ENCODE data around the gene CALHM4.
"Not testable (repeated sequence)": the region's sequence is repeated elsewhere in the genome, so short reads cannot be mapped to it uniquely, and the experiment has no call there.

The CALHM4 gene

DNA sequence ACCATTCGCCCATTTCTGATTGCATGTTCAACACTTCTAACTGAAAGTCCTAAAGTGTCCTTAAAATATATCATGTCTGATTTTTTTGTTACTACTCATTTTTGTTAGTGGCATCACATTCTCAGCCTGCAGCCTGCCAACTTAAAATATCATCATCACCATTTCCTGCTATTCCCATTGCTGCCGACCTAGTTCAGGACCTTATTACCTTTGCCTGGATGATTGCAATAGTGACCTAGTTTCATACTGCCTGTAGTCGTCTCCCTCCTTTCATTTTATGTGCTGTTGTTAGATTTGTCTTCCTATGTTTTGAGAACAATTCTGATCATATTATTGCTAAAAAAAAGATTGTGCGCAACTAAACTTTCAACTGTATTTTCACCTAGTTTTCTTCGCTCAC lies 23.9 kb downstream of the CALHM4 start:
- DNase-seq (ENCODE audit: low read depth): no peak

GRCh38 chr6:116578335-116578734 lies 24.8 kb downstream of the CALHM4 start:
- no peak for DNase-seq (ENCODE audit: low read depth)

- no peak for DNase-seq (ENCODE audit: low read depth)
Observed at GRCh38 chr6:116579143-116579542, 25.6 kb downstream of the CALHM4 start.

GRCh38 chr6:116580198-116580597 lies 26.6 kb downstream of the CALHM4 start:
- DNase-seq (ENCODE audit: low read depth): no peak

DNA sequence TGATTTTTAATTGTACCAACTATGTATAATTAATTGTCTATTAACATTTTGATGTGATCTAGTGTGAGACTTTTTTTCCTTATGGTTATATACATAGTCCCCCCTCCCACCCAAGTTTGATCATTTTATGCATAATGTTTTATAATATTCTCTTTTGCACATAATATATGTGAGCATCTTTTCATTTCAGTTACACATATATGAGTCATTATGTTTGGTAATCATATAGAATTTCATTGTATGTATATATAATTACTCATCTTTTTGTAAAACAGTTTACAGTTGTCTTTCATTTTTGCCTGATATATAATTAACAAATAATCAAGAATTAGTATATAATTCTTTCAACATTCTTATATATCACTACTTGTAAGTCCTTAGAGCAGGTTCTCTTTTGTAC lies 32.7 kb downstream of the CALHM4 start:
- no peak for DNase-seq (ENCODE audit: low read depth)

GRCh38 chr6:116586738-116587137 lies 33.2 kb downstream of the CALHM4 start:
- no peak for DNase-seq (ENCODE audit: low read depth)

DNA sequence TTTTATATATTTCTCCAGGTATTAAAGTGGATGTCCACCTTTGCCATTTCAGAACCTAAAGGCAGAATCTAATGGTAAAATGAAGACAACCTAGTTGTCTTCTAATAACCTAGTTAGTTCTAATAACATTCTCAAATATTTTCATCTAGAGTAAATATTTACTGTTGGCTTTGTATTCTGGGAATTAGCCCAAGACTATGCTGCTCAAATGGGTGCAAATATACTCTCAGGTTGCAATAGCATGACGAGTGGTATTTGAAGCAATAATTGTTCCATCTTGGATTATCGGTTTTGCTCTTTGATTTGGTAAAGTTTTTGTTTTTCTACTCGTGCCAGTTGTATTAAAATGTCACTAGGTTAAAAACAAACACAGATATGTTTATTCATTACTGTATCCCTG lies 41.7 kb downstream of the CALHM4 start:
- DNase-seq (ENCODE audit: low read depth): no peak

DNA sequence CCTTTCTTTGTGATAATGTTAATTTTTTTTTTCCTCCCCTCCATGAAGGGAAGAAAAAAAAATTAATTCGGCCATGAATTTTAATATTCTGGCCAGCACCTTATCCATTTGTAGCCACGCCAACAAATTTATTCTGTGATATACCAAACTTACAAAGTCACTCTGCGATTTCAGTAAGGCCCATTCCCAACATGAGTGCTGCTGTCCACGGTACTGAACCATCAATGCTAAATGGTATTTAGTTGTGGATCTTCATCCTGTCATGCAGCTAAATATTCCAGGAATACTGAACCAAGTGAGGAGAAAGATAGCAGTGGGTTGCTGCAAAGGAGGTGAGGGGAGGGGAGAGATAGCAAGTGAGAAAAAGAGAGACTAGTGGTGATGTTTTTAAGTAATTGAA lies 43.3 kb downstream of the CALHM4 start:
- no peak for DNase-seq (ENCODE audit: low read depth)

DNA sequence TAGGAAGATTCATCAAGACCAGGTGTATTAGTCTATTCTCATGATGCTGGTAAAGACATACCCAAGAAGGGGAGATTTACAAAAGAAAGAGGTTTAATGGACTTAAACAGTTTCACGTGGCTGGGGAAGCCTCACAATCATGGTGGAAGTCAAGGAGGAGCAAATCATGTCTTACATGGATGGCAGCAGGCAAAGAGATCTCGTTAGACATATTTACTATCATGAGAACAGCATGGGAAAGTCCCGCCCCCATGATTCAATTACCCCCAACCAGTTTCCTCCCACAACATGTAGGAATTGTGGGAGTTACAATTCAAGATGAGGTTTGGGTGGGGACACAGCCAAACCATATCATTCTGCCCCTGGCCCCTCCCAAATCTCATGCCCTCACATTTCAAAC lies 50.4 kb downstream of the CALHM4 start:
- not testable (repeated sequence) for DNase-seq (ENCODE audit: low read depth)

GRCh38 chr6:116604868-116605267 lies 51.3 kb downstream of the CALHM4 start:
- DNase-seq (ENCODE audit: low read depth): not testable (repeated sequence)

GRCh38 chr6:116605935-116606334 lies 52.4 kb downstream of the CALHM4 start:
- no peak for DNase-seq (ENCODE audit: low read depth)
